Epithelial cell of proximal tubule (primary cell): ENCODE results near the gene MEGF11. TPM values are rescaled to one million over a fixed set of nuclear protein-coding genes. Genes with fewer than 3 reads are reported as not detected.

Source experiments
- DNase-seq: peaks from one replicate; pipeline ENCODE4 v3.0.0-alpha.2; 2011; ENCODE audit warnings: low read depth
- H3K4me3 ChIP-seq: 2 replicates; pipeline ENCODE4 v1.5.1; 2011; ENCODE audit warnings: low read depth, mild to moderate bottlenecking, low read length
- CTCF ChIP-seq: conservative IDR thresholded peaks from 2 replicates; pipeline ENCODE4 v1.5.1; 2012; ENCODE audit warnings: low read depth, mild to moderate bottlenecking, low read length
- total RNA-seq: library from RNA; depleted of rRNA; stranded (reverse); fragments of >200 nt; gene quantifications from 2 replicates; pipeline ENCODE4 v1.2.3, GENCODE V29; 2015

Gene MEGF11
- total RNA-seq, 1 donor from 2014 or later: 3.7 TPM

- TF ChIP-seq CTCF: no peak
- H3K4me3 ChIP-seq: no peak overlapping the region
- no peak for DNase-seq
These were observed 99.0 kb downstream of the MEGF11 start for GRCh38 chr15:66154581-66154980.

- no peak for TF ChIP-seq CTCF
These were observed 99.8 kb downstream of the MEGF11 start for GRCh38 chr15:66153549-66154415.

GRCh38 chr15:66152650-66153049, 100.9 kb downstream of the MEGF11 start:
- H3K4me3 ChIP-seq: no peak overlapping the region
- TF ChIP-seq CTCF: no peak
- DNase-seq: no peak

More at GRCh38 chr15:66153549-66154415, 99.8 kb downstream of the MEGF11 start:
- no peak for DNase-seq
- H3K4me3 ChIP-seq: no peak overlapping the region

- DNase-seq: no peak
- H3K4me3 ChIP-seq: no peak overlapping the region
These were observed 101.7 kb downstream of the MEGF11 start for GRCh38 chr15:66151809-66152208.

GRCh38 chr15:66149871-66150270, 103.7 kb downstream of the MEGF11 start:
- no peak for DNase-seq
- TF ChIP-seq CTCF: no peak
- no peak overlapping the region for H3K4me3 ChIP-seq

More at GRCh38 chr15:66151809-66152208, 101.7 kb downstream of the MEGF11 start:
- peak; percentile 10 for TF ChIP-seq CTCF

GRCh38 chr15:66148187-66148586, 105.4 kb downstream of the MEGF11 start:
- TF ChIP-seq CTCF: no peak
- no peak for DNase-seq
- no peak overlapping the region for H3K4me3 ChIP-seq

- TF ChIP-seq CTCF: no peak
- DNase-seq: no peak
- H3K4me3 ChIP-seq: no peak overlapping the region
These were observed 106.1 kb downstream of the MEGF11 start for GRCh38 chr15:66147440-66147839.
